ENCODE measurements around the gene PDLIM1.

PDLIM1 gene, protein sequence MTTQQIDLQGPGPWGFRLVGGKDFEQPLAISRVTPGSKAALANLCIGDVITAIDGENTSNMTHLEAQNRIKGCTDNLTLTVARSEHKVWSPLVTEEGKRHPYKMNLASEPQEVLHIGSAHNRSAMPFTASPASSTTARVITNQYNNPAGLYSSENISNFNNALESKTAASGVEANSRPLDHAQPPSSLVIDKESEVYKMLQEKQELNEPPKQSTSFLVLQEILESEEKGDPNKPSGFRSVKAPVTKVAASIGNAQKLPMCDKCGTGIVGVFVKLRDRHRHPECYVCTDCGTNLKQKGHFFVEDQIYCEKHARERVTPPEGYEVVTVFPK

GRCh38 chr10:95290461-95291364, at the start of gene PDLIM1:
Gene PDLIM1 (minus strand): TSS chr10:95291003. CDS start chr10:95290915, 88 bp downstream.
- DNase-seq (ENCODE audit: low read depth in 2 of 2): no peak

- no peak for DNase-seq (ENCODE audit: low read depth in 2 of 2)
Measured at GRCh38 chr10:95339863-95340262, 49.1 kb upstream of the PDLIM1 start.

DNA sequence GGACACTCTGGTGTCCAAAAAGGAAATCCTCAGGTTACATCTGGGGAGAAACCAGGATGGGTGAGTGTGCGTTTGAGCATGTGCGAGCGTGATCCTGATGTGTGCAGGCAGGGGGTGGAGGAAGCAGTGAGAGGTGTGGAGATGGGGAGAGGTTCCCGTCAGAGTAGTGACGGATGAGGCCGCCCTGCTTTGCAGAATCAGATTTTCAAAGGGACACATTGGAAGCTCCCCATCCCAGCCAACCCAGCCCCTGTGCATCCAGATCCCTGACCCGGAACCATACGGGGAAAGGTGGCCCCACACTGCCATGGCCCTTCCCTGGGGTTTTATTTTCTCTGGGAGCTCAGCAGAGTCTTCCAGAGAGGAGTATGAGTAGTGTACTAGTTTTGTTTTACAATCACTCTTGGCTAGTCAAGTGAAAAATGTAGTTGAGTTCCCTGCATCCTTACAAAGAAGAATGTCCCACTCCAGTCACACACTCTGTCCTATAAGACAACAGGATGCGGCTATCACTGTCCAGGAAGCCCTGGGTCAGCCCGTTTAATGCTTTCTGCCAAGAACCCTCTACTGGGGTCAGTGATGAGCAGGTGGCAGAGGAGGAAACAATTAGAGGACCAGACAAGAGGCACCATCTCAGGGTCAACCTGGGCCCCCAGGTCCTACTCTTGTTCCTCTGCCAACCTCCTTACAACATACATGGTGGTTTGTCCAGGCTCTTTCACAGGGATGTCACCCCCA, 46.8 kb upstream of the PDLIM1 start:
- no peak for DNase-seq (ENCODE audit: low read depth in 2 of 2)

DNA sequence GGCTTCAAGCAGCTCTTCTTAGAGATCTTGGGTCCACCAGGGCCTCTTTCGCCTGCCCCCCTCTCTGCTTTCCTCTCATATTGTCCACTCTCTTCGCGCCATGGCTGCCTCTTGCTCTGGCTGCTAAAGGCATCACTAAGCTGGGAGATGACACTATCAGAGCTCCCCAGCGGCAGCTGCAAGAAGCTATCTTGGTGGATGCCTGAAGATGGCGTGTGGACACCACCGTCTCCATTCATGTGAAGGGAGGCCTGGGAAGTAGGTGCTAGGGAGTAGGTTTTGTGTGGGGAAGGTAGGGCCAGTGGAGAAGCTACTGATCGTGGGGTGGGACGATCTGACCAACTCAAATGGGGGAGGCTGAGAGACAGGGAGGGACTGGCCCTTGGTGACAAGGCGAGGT, 45.9 kb upstream of the PDLIM1 start:
- DNase-seq (ENCODE audit: low read depth in 2 of 2): no peak

GRCh38 chr10:95335933-95336699, 45.3 kb upstream of the PDLIM1 start:
- DNase-seq (ENCODE audit: low read depth in 2 of 2): no peak

DNA sequence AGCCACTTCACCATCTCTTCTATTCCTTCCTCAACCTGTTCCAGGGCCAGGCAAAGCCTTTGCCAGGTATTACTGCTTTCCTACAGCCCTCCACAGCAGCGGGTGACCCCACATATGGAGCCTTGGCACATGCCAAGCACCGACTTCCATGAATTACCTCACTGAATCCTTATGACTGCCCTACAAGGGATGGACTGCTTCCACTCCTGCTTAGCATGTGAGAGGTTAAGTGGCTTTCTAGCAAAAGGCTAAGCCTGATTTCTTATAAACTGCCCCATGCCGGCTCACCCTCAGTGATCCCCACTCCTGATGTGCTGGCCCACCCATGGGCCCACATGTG, 44.0 kb upstream of the PDLIM1 start:
- no peak for DNase-seq (ENCODE audit: low read depth in 2 of 2)

- peak; percentile 43 to 57 for DNase-seq (ENCODE audit: low read depth in 2 of 2)
Measured at GRCh38 chr10:95333997-95334804, 43.4 kb upstream of the PDLIM1 start.

DNA sequence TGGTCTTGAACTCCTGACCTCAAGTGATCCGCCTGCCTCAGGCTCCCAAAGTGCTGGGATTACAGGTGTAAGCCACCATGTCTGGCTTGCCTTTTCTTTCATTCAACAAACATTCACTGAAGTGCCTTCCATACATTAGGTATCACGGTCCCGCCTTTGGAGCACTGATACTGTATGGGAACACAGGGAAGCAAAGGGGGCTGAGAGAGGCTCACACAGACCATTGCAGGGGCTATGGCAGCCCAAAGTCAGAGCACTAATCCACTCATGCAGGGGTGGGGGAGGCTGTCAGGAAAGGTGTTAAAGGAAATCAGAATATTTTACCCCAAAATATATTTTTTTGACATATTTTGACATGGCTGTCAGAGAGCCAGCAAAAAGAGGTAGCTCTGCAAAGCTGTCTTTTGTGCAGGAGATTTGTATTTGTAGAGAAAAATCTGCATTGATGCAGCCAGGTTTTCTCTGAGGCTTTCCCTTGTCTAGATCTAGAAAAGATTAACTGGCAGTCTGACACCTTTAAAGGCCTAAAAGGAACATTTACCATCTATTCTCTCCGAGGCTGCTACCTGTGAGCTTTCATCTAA, 42.0 kb upstream of the PDLIM1 start:
- no peak for DNase-seq (ENCODE audit: low read depth in 2 of 2)

DNA sequence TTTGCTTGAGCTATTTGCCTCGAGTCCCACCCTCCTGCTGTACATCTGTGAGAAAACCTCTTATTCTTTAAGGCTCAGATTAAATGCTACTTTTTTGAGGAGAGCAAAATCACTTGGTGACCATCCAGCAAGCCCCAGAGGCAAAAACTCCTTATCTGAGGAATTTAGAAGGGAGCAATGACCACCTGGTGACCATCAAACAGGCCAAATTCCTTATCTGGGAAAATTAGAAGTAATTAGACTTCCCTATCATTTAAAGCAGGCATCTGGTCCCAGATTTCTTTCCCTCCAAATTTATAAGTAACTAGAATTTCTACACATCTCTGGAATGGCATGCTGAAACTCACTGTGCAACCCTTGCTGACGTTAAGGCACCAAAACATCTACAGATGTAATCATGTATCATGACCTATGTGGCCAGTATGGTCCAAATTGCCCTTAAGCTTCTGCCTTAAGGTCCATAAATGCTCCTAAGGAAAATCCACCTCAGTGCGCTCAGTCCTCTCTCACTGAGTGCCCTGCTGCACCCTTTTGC, 40.9 kb upstream of the PDLIM1 start:
- no peak for DNase-seq (ENCODE audit: low read depth in 2 of 2)

DNA sequence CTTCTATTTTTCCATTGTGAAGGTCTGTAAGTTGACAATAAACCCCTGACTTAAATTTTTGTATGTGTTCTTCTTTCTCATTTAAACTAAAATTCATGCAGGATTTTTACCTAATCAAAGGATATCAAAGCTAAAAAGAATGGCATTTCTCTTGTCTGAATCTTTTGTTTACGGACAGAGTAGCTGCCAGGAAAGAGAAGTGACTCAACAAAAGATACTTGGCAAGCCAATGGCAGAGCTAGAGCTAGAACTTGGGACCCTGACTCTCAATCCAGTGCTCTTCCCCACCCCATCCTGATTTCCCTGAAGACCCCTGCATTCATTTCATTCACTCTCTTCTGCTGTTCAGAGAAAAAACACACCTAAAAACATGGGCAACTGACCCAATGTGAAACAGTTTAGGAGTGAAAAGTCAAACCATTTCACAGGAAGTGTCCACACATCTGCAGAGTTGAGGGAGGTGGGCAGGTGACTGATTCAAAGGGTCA, 40.2 kb upstream of the PDLIM1 start:
- no peak for DNase-seq (ENCODE audit: low read depth in 2 of 2)

DNA sequence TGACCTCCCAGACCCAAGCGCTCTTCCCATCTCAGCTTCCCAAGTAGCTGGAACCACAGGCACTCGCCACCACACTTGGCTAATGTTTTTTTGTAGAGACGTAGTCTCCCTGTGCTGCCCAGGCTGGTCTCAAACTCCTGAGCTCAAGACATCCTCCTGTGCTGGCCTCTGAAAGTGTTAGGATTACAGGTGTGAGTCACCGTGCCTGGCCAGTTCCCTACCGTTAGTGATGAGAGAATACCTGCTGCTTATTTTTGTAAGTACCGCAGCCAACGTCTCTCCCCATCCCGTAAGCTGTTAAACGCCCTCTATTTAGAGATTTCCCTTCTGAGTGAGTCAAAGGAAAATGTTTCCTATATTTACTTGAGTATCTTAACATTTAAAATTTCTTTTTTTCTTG, 38.5 kb upstream of the PDLIM1 start:
- DNase-seq (ENCODE audit: low read depth in 2 of 2): no peak

GRCh38 chr10:95328013-95328412, 37.2 kb upstream of the PDLIM1 start:
- no peak for DNase-seq (ENCODE audit: low read depth in 2 of 2)

- DNase-seq (ENCODE audit: low read depth in 2 of 2): peak in 1 of 2 experiments; percentile 53
Measured at GRCh38 chr10:95327367-95327766, 36.6 kb upstream of the PDLIM1 start.

- DNase-seq (ENCODE audit: low read depth in 2 of 2): no peak
Measured at GRCh38 chr10:95326396-95326795, 35.6 kb upstream of the PDLIM1 start.

DNA sequence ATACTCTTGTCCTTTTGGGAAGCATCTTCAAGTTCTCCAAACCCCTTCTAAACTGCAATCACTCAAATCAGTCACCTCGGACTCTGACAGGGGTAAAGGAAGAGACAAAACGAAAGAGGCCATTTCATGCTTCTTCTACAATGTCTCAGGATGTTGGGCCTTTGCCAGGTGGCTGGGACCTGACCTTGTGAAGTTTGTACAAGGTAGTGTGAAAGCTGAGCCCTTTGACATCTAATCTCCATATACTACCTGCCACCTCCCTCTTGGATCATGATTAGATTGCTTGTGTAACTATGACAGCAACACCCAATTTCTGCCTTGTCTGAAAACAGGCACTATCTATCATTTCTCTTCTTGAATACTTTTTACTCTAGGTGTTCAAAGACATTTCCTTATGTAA, 35.1 kb upstream of the PDLIM1 start:
- no peak for DNase-seq (ENCODE audit: low read depth in 2 of 2)

DNA sequence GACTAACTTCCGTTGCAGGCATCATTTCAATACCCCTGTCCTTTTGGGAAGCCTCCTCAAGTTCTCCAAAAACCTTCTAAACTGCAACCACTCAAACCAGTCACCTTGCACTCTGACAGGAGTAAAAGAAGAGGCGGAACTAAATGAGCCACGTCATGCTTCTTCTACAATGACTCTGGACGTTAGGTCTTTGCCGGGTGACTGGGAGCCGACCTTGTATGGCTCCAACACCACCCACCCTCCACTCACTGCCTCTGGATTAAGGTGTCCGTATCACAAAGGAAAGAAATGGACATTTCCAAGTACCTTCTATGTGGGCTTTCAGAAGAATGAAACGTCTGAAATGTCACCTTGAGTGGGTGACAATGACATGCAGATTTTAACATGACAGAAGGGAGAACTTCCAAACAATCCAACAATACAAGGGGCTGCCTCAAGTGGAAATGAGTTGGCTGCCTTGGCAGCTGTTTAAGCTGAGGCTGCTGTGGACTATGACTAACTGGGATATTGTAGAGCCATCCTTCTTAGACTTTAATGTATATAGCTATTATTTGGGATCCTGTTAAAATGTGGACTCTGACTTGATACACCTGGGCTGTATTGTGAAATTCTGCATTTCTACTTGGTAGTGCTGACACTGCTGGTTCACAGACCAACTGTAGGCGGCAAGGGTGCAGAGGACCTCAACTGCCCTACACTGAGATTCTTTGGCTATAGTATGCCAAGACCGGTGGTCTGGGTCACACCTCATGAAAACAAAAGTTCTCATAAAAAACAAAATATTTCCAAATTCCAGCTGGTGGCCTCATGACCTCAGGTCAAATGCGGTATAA, 33.8 kb upstream of the PDLIM1 start:
- no peak for DNase-seq (ENCODE audit: low read depth in 2 of 2)

DNA sequence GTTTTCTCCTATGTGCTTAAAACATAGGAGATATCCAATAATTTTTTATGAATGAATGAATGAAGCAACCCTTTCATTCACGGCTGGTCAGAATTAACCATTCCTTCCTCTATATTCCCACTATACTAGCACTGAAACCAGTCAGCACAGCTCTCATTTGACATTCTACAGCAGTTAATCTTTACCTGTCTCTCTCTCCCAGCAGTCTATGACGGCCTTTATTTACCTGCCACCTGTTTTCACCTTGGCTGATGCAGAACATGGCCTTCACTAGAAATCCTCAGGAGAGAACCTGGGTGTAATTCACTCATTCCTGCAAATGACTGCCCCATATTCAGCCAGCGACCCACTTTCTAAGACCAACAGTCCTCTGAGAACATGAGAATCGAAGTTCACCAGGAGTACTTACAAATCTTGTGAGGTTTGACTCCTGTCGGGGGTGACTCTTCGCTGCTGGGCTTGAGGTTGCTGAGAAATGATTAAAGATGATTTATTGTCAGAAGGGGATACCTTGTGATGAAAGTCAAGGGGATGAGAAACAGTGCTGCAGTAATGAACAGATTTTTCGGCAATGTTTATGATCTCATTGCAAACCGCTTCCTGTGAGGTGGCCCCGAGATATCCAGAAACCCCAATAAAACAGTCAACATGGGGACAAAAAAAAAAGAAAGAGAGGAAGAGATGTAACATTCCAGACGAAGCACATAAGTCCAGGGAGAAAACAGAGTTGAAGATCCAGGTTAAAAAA, 30.9 kb upstream of the PDLIM1 start:
- DNase-seq (ENCODE audit: low read depth in 2 of 2): no peak

DNA sequence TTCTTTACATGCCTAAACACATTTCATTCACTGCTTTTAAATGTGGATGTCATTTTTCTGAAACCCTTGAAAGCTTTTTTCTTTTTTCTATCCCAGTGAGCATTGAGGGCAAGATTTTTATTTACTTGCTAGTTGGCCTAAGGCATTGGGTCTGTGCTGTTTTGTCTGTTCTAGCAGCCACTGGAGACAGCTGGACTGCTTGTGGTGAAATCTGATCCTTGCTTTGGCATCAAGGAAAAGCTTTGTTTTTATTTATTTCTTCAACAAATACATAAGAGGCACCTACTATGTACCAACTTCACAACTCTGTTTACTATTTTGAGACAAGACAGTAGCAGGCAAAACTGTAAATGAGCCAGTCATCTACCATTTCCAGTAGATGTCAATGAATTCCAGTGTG, 28.4 kb upstream of the PDLIM1 start:
- DNase-seq (ENCODE audit: low read depth in 2 of 2): no peak
